GM23338 (cell line): ENCODE results near the gene R3HDM1. TPM values are rescaled to one million over a fixed set of nuclear protein-coding genes. Genes with fewer than 3 reads are reported as not detected.

ENCODE experiments used
- ATAC-seq: fragments of 200-7000 bp; cut with Tn5 transposase; 3 replicates; pipeline ENCODE4 v1.9.1; 2020
- DNase-seq: peaks from one replicate; pipeline ENCODE4 v3.0.0-alpha.2; 2015; ENCODE audit warnings: low spot score
- H2AFZ ChIP-seq: fragments of 200-600 bp; sonication (generic); 2 replicates; pipeline ENCODE4 v1.8.0; 2016; ENCODE audit warnings: antibody characterized with exemption, mild to moderate bottlenecking, moderate library complexity
- H3F3A ChIP-seq: fragments of 200-600 bp; sonication (generic); replicated peaks from 2 replicates; pipeline ENCODE4 v1.8.0; 2017; ENCODE audit warnings: antibody characterized with exemption, mixed run types, low read depth
- H3K27ac ChIP-seq: fragments of 200-600 bp; sonication (generic); 2 replicates; pipeline ENCODE4 v1.6.1; 2016; ENCODE audit warnings: low read depth
- H3K27me3 ChIP-seq: fragments of 200-600 bp; sonication (generic); 2 replicates; pipeline ENCODE4 v1.8.0; 2016; ENCODE audit warnings: mild to moderate bottlenecking, mixed run types, moderate library complexity; ENCODE audit not compliant: insufficient read depth
- H3K36me3 ChIP-seq: fragments of 200-600 bp; sonication (generic); 2 replicates; pipeline ENCODE4 v1.8.0; 2016; ENCODE audit warnings: mild to moderate bottlenecking; ENCODE audit not compliant: insufficient read depth
- H3K4me1 ChIP-seq: fragments of 200-600 bp; sonication (generic); 2 replicates; pipeline ENCODE4 v1.8.0; 2016; ENCODE audit warnings: mild to moderate bottlenecking, moderate library complexity; ENCODE audit not compliant: insufficient read depth
- H3K4me2 ChIP-seq: fragments of 200-600 bp; sonication (generic); 2 replicates; pipeline ENCODE4 v1.7.1; 2017; ENCODE audit warnings: mixed run types
- H3K4me3 ChIP-seq: fragments of 200-600 bp; sonication (generic); 2 replicates; pipeline ENCODE4 v1.6.1; 2016; ENCODE audit warnings: mixed run types
- H3K79me2 ChIP-seq: fragments of 200-600 bp; sonication (generic); replicated peaks from 2 replicates; pipeline ENCODE4 v1.8.0; 2017; ENCODE audit warnings: mild to moderate bottlenecking; ENCODE audit not compliant: insufficient read depth
- H3K9me2 ChIP-seq: fragments of 200-600 bp; sonication (generic); 2 replicates; pipeline ENCODE4 v1.8.0; 2017; ENCODE audit not compliant: insufficient read depth
- H4K20me1 ChIP-seq: fragments of 200-600 bp; sonication (generic); replicated peaks from 2 replicates; pipeline ENCODE4 v1.8.0; 2017; ENCODE audit warnings: mild to moderate bottlenecking; ENCODE audit not compliant: insufficient read depth
- H3K27ac Mint-ChIP-seq: 2 replicates; pipeline ENCODE4 v1.8.0; 2020; ENCODE audit warnings: inconsistent platforms, mild to moderate bottlenecking, moderate library complexity, mixed read lengths
- H3K27me3 Mint-ChIP-seq: 3 replicates; pipeline ENCODE4 v1.8.0; 2022; ENCODE audit warnings: low read depth, mild to moderate bottlenecking, moderate library complexity, mixed read lengths, inconsistent platforms; ENCODE audit not compliant: insufficient read depth, poor library complexity
- H3K36me3 Mint-ChIP-seq: 3 replicates; pipeline ENCODE4 v1.8.0; 2021; ENCODE audit warnings: low read depth, mild to moderate bottlenecking, inconsistent platforms, moderate library complexity, mixed read lengths
- H3K4me1 Mint-ChIP-seq: 3 replicates; pipeline ENCODE4 v1.8.0; 2020; ENCODE audit warnings: mild to moderate bottlenecking, inconsistent platforms, mixed read lengths
- H3K4me3 Mint-ChIP-seq: 3 replicates; pipeline ENCODE4 v1.8.0; 2021; ENCODE audit warnings: moderate library complexity, mild to moderate bottlenecking, inconsistent platforms, mixed read lengths
- H3K9me3 Mint-ChIP-seq: 3 replicates; pipeline ENCODE4 v1.8.0; 2020; ENCODE audit warnings: moderate library complexity, mild to moderate bottlenecking, inconsistent platforms, mixed read lengths
- CREB1 ChIP-seq: fragments of 250-450 bp; sonication (Bioruptor Pico); IDR thresholded peaks from 2 replicates; pipeline ENCODE4 v1.5.0; 2020; ENCODE audit warnings: low read depth, mild to moderate bottlenecking, moderate library complexity
- EZH2 ChIP-seq: fragments of 200-600 bp; sonication (generic); IDR thresholded peaks from one replicate; pipeline ENCODE4 v1.8.0; 2017; ENCODE audit warnings: antibody characterized with exemption, mild to moderate bottlenecking, low read depth; ENCODE audit not compliant: unreplicated experiment
- POLR2AphosphoS5 ChIP-seq: IDR thresholded peaks from 2 replicates; pipeline ENCODE4 v1.6.1; 2016; ENCODE audit warnings: antibody characterized with exemption, low read depth
- ZNF114 ChIP-seq: fragments of 250-450 bp; sonication (Bioruptor Pico); IDR thresholded peaks from 2 replicates; pipeline ENCODE4 v1.5.0; 2020; ENCODE audit warnings: mild to moderate bottlenecking, moderate library complexity
- ZNF331 ChIP-seq: fragments of 250-450 bp; sonication (Bioruptor Pico); IDR thresholded peaks from 2 replicates; pipeline ENCODE4 v1.5.0; 2020; ENCODE audit warnings: low read depth, mild to moderate bottlenecking, moderate library complexity
- ZNF462 ChIP-seq: fragments of 250-450 bp; sonication (Bioruptor Pico); IDR thresholded peaks from 2 replicates; pipeline ENCODE4 v1.5.0; 2020; ENCODE audit warnings: mild to moderate bottlenecking, moderate library complexity
- polyA plus RNA-seq: library from polyadenylated mRNA; unstranded; fragments of >200 nt; fragmentation: Nextera tagmentation; extraction: Ambion mirVana; gene quantifications from 2 replicates; pipeline ENCODE4 v1.2.1, GENCODE V29; 2016
- total RNA-seq: library from RNA; depleted of rRNA; stranded (reverse); fragments of >200 nt; shearing (Covaris generic); gene quantifications from 2 replicates; pipeline ENCODE4 v1.2.3, GENCODE V29; 2014
- TF ChIP-seq, protein P1 (sequence below), 2 experiments: fragments of 200-600 bp in 1 of 2; sonication (generic) in 1 of 2; conservative IDR thresholded peaks; 2 replicates each; pipeline versions ENCODE4 v1.5.1 to v1.6.1; 2016 to 2017; ENCODE audit warnings: antibody characterized with exemption in 2 of 2, low read depth in 2 of 2, mild to moderate bottlenecking in 2 of 2, moderate library complexity in 1 of 2
- TF ChIP-seq, protein P2 (sequence below): IDR thresholded peaks from 2 replicates; pipeline ENCODE4 v1.6.1; 2016; ENCODE audit warnings: antibody characterized with exemption

R3HDM1 gene
- total and polyA plus RNA-seq, 2 experiments from 2014 or later, result 63.1 to 88.8 TPM

DNA sequence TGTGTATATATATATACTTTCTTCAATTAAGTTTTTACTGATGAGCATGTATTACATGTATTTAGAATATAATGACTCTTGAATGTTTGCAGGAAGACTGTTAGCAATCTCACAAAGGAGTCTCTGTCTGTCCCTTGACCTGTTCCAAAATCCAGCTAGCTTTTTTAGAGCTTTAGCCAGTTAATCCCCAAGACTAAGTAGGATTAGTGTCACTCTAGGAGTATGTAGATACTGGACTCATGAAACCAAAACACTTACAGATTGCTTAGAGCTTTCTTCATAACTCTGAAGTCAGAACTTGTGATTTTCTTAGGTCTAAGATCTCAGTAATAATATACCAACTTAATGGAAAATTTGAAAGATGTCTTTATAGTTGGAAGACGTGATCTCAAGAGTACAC is 212.6 kb downstream of the R3HDM1 start:
- Histone ChIP-seq H3K79me2 (peaks cover 58% of the 10 kb centered on the region), H3K27me3 (no peaks in the 10 kb centered on the region), H3K4me1 (peaks cover 12% of the 10 kb centered on the region), H3F3A (peaks cover 3% of the 10 kb centered on the region; the same call in 1 of the 2 replicates), H3K9me2 (no peaks in the 10 kb centered on the region; the same call in 1 of the 2 replicates), H3K27ac (no peak overlapping the region), H3K4me2 (peak overlapping the region; percentile 88), H3K36me3 (peaks cover 15% of the 10 kb centered on the region), H3K4me3 (peak overlapping the region; percentile 71), H2AFZ (no peak overlapping the region), H4K20me1 (peaks cover 19% of the 10 kb centered on the region)
- no peak for ATAC-seq
- Mint-ChIP-seq H3K27me3 (peaks cover 2% of the 10 kb centered on the region), H3K4me3 (peak overlapping the region; percentile 41), H3K36me3 (peaks cover 22% of the 10 kb centered on the region), H3K4me1 (peaks cover 14% of the 10 kb centered on the region), H3K9me3 (no peaks in the 10 kb centered on the region; the same call in 2 of the 3 replicates), H3K27ac (no peak overlapping the region)
- no peak for TF ChIP-seq POLR2AphosphoS5
- TF ChIP-seq, protein P1, sequence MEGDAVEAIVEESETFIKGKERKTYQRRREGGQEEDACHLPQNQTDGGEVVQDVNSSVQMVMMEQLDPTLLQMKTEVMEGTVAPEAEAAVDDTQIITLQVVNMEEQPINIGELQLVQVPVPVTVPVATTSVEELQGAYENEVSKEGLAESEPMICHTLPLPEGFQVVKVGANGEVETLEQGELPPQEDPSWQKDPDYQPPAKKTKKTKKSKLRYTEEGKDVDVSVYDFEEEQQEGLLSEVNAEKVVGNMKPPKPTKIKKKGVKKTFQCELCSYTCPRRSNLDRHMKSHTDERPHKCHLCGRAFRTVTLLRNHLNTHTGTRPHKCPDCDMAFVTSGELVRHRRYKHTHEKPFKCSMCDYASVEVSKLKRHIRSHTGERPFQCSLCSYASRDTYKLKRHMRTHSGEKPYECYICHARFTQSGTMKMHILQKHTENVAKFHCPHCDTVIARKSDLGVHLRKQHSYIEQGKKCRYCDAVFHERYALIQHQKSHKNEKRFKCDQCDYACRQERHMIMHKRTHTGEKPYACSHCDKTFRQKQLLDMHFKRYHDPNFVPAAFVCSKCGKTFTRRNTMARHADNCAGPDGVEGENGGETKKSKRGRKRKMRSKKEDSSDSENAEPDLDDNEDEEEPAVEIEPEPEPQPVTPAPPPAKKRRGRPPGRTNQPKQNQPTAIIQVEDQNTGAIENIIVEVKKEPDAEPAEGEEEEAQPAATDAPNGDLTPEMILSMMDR (conservative IDR thresholded peaks at IDR 0.05; ENCODE audit: low read depth in 2 of 2), result no peak
- no peak for DNase-seq

DNA sequence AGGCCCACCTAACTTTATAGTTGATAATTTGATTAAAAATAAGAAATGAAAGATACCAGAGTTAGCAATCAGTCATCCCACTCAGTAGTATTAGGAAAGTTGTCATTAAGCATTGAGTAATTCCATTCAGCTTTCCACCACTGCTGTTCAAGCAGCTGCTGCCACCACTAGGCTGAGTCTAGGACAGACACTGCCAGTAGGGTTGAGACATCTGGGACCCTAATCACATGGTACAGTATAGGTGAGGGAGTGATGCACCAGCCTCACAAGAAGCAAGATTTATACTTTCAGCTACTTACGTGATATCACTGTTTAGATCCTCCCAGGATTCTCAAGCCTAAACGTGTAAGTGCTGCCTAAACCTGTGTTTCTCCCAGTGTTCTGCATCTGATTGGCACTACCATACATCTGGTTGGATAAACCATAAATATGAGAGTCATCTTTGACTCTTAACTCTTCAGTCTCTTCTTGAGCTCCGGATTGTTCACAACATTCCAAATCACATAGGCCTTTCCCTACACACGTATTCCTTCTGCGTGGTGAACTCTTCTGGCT is 213.6 kb downstream of the R3HDM1 start:
- Mint-ChIP-seq H3K4me3 (0 out of 3 replicates have a peak overlapping the region, but pooled peaks have one; percentile 41), H3K27ac (no peak overlapping the region), H3K27me3 (peaks cover 2% of the 10 kb centered on the region), H3K36me3 (peaks cover 32% of the 10 kb centered on the region), H3K9me3 (no peaks in the 10 kb centered on the region; the same call in 2 of the 3 replicates), H3K4me1 (peaks cover 14% of the 10 kb centered on the region)
- no peak overlapping the region for H3K4me3 ChIP-seq
- no peak overlapping the region for H3K27ac ChIP-seq
- H3K4me2 ChIP-seq, result peak overlapping the region; percentile 88; the same call in 1 of the 2 replicates
- peak; percentile 5; the same call in 2 of the 3 replicates for ATAC-seq
- no peak overlapping the region for H2AFZ ChIP-seq
- peaks cover 24% of the 10 kb centered on the region for H3K36me3 ChIP-seq
- H3K9me2 ChIP-seq, result no peaks in the 10 kb centered on the region; the same call in 1 of the 2 replicates
- peaks cover 12% of the 10 kb centered on the region for H3K4me1 ChIP-seq
- no peaks in the 10 kb centered on the region for H3K27me3 ChIP-seq
- H3F3A ChIP-seq, result peaks cover 3% of the 10 kb centered on the region; the same call in 1 of the 2 replicates
- peaks cover 21% of the 10 kb centered on the region for H4K20me1 ChIP-seq
- DNase-seq, result peak; percentile 52
- peaks cover 65% of the 10 kb centered on the region for H3K79me2 ChIP-seq
- TF ChIP-seq, protein P2, sequence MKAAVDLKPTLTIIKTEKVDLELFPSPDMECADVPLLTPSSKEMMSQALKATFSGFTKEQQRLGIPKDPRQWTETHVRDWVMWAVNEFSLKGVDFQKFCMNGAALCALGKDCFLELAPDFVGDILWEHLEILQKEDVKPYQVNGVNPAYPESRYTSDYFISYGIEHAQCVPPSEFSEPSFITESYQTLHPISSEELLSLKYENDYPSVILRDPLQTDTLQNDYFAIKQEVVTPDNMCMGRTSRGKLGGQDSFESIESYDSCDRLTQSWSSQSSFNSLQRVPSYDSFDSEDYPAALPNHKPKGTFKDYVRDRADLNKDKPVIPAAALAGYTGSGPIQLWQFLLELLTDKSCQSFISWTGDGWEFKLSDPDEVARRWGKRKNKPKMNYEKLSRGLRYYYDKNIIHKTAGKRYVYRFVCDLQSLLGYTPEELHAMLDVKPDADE, result no peak
- TF ChIP-seq CREB1 (CRISPR knock-in tag) (no peak), ZNF114 (CRISPR knock-in tag) (no peak), POLR2AphosphoS5 (no peak), ZNF462 (no peak), ZNF331 (CRISPR knock-in tag) (no peak), EZH2 (no peak)
- TF ChIP-seq, protein P1 (conservative IDR thresholded peaks at IDR 0.05; ENCODE audit: low read depth in 2 of 2), result peak; percentile 43 to 57
